DND-41 (cell line): ENCODE data around the gene PIGX.

ENCODE experiments used
- ATAC-seq: fragments of 200-7000 bp; cut with Tn5 transposase; 3 replicates; pipeline ENCODE4 v1.9.1; 2021; ENCODE audit warnings: low read depth; ENCODE audit not compliant: insufficient read depth
- DNase-seq: peaks from one replicate; pipeline ENCODE4 v3.0.0-alpha.2; 2020
- H2AFZ ChIP-seq: 2 replicates; pipeline ENCODE4 v1.6.0; 2012; ENCODE audit warnings: low read depth, low read length
- H3K27ac ChIP-seq: 2 replicates; pipeline ENCODE4 v1.5.1; 2012; ENCODE audit warnings: low read length, inconsistent platforms
- H3K27me3 ChIP-seq: fragments of 200-600 bp; sonication (generic); 2 replicates; pipeline ENCODE4 v1.6.0; 2012; ENCODE audit warnings: low read length, mild to moderate bottlenecking, inconsistent platforms; ENCODE audit not compliant: insufficient read depth, poor library complexity
- H3K36me3 ChIP-seq: 2 replicates; pipeline ENCODE4 v1.5.1; 2012; ENCODE audit warnings: low read length, inconsistent platforms; ENCODE audit not compliant: insufficient read depth
- H3K4me1 ChIP-seq: 2 replicates; pipeline ENCODE4 v1.5.1; 2012; ENCODE audit warnings: mild to moderate bottlenecking, low read length; ENCODE audit not compliant: insufficient read depth
- H3K4me2 ChIP-seq: 2 replicates; pipeline ENCODE4 v1.6.0; 2012; ENCODE audit warnings: mild to moderate bottlenecking, moderate library complexity, low read length, inconsistent platforms; ENCODE audit not compliant: insufficient read depth
- H3K4me3 ChIP-seq, 2 experiments: fragments of 200-600 bp in 1 of 2; shearing (Covaris generic) in 1 of 2; 2 replicates each; pipeline ENCODE4 v1.5.1; 2012 to 2016; ENCODE audit warnings: inconsistent platforms in 2 of 2, low read length in 2 of 2, mild to moderate bottlenecking in 2 of 2, low read depth in 1 of 2, moderate library complexity in 1 of 2
- H3K79me2 ChIP-seq: 2 replicates; pipeline ENCODE4 v1.6.0; 2012; ENCODE audit warnings: low read length, inconsistent platforms; ENCODE audit not compliant: insufficient read depth
- H3K9ac ChIP-seq: 2 replicates; pipeline ENCODE4 v1.6.0; 2012; ENCODE audit warnings: low read depth, mild to moderate bottlenecking, inconsistent platforms, low read length, moderate library complexity
- H3K9me3 ChIP-seq: 2 replicates; pipeline ENCODE4 v1.5.1; 2012; ENCODE audit warnings: low read length, moderate library complexity, mild to moderate bottlenecking, inconsistent platforms; ENCODE audit not compliant: insufficient read depth, severe bottlenecking
- H4K20me1 ChIP-seq: 2 replicates; pipeline ENCODE4 v1.6.0; 2012; ENCODE audit warnings: low read length; ENCODE audit not compliant: insufficient read depth
- CTCF ChIP-seq: IDR thresholded peaks from 2 replicates; pipeline ENCODE4 v1.5.1; 2012; ENCODE audit warnings: borderline replicate concordance, low read length, moderate library complexity, mild to moderate bottlenecking; ENCODE audit not compliant: poor library complexity, severe bottlenecking; ENCODE audit errors: extremely low read depth
- EZH2 ChIP-seq: IDR thresholded peaks from 3 replicates; pipeline ENCODE4 v1.6.1; 2012; ENCODE audit warnings: borderline replicate concordance, low read depth, mild to moderate bottlenecking, moderate library complexity, low read length, inconsistent platforms; ENCODE audit not compliant: severe bottlenecking

PIGX gene

GRCh38 chr3:196711838-196712513 lies at the start of gene PIGX, which contains the start of gene CEP19:
PIGX (plus strand) TSS chr3:196712377.
CEP19 (minus strand) TSS chr3:196712250; CDS start chr3:196708657, 3,593 bp downstream.
- Histone ChIP-seq H2AFZ (peak within 1 kb of the TSS; percentile 83), H3K27ac (peak within 1 kb of the TSS; percentile 82), H3K4me2 (peak within 1 kb of the TSS; percentile 87), H3K4me3 (peak within 1 kb of the TSS; percentile 31 to 77; a peak in 3 of 4 replicates), H3K36me3 (no peaks in the 10 kb centered on the region; the same call in 1 of the 2 replicates), H3K4me1 (peaks cover 33% of the 10 kb centered on the region), H3K9me3 (no peaks in the 10 kb centered on the region), H3K9ac (peak within 1 kb of the TSS; percentile 76), H3K79me2 (peaks cover 50% of the 10 kb centered on the region), H4K20me1 (no peaks in the 10 kb centered on the region), H3K27me3 (no peaks in the 10 kb centered on the region)
- peak; percentile 82 for ATAC-seq
- no peak for TF ChIP-seq EZH2
- no peak for TF ChIP-seq CTCF
- DNase-seq = peak; percentile 86

GRCh38 chr3:196662711-196663571 lies 49.2 kb upstream of the PIGX start:
- Histone ChIP-seq H3K4me3 (no peak overlapping the region), H3K4me2 (no peak overlapping the region), H3K4me1 (peaks cover 7% of the 10 kb centered on the region), H4K20me1 (peaks cover 48% of the 10 kb centered on the region), H3K27ac (peak overlapping the region; percentile 17; the same call in 1 of the 2 replicates), H3K79me2 (peaks cover 29% of the 10 kb centered on the region), H3K36me3 (peaks cover 60% of the 10 kb centered on the region), H3K9me3 (no peaks in the 10 kb centered on the region), H3K9ac (no peak overlapping the region), H2AFZ (no peak overlapping the region), H3K27me3 (no peaks in the 10 kb centered on the region)
- TF ChIP-seq EZH2 (no peak), CTCF (no peak)
- ATAC-seq (peak; percentile 29), DNase-seq (peak; percentile 14)

- Histone ChIP-seq H3K36me3 (peaks cover 27% of the 10 kb centered on the region), H2AFZ (no peak overlapping the region), H3K9me3 (no peaks in the 10 kb centered on the region), H3K9ac (no peak overlapping the region), H3K4me1 (no peaks in the 10 kb centered on the region), H4K20me1 (peaks cover 18% of the 10 kb centered on the region), H3K4me2 (no peak overlapping the region), H3K4me3 (no peak overlapping the region), H3K79me2 (no peaks in the 10 kb centered on the region), H3K27ac (peak overlapping the region; percentile 3; the same call in 1 of the 2 replicates), H3K27me3 (no peaks in the 10 kb centered on the region)
- ATAC-seq (no peak), DNase-seq (no peak)
- no peak for TF ChIP-seq CTCF
- TF ChIP-seq EZH2 = no peak
Observed at GRCh38 chr3:196666001-196666867, 45.9 kb upstream of the PIGX start.
